Tibial nerve (tissue), 3 donors: ENCODE data around the gene NDEL1.

Experiments
- CTCF ChIP-seq, 5 experiments: fragments of 200-600 bp in 3 of 5; fragments of 450-650 bp in 2 of 5; sonication (generic) in 3 of 5; IDR thresholded peaks; one replicate each; pipeline ENCODE4 v1.5.1; 2016 to 2019; ENCODE audit warnings: antibody characterized with exemption in 5 of 5, mild to moderate bottlenecking in 3 of 5, moderate library complexity in 2 of 5
- POLR2A ChIP-seq, 2 donors: fragments of 450-650 bp; IDR thresholded peaks; one replicate each; pipeline ENCODE4 v1.6.1; 2017; ENCODE audit warnings: antibody characterized with exemption in 2 of 2, mild to moderate bottlenecking in 2 of 2, moderate library complexity in 2 of 2

GRCh38 chr17:8408371-8408770, 27.3 kb upstream of the NDEL1 start:
- no peak for TF ChIP-seq CTCF (IDR thresholded peaks at IDR 0.05)
- no peak for TF ChIP-seq POLR2A (IDR thresholded peaks at IDR 0.05)
